GDM1 (cell line): ENCODE results near the gene MYOZ2.

Experiments used
- DNase-seq: peaks from one replicate; lab custom pipeline; 2025; lab: John Stamatoyannopoulos, UW

The MYOZ2 gene

DNA sequence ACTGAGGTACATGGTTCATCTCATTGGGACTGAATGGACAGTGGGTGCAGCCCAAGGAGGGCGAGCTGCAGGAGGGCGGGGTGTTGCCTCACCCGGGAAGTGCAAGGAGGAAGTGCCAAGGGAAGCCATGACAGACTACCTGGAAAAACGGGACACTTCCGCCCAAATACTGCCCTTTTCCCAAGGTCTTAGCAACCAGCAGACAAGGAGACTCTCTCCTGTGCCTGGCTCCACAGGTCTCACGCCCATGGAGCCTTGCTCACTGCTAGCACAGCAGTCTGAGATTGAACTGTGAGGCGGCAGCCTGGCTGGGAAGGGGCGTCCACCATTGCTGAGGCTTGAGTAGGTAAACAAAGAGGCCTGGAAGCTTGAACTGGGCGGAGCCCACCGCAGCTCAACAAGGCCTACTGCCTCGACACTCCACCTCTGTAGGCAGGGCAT is 62.2 kb downstream of the MYOZ2 start:
- DNase-seq: no peak

DNA sequence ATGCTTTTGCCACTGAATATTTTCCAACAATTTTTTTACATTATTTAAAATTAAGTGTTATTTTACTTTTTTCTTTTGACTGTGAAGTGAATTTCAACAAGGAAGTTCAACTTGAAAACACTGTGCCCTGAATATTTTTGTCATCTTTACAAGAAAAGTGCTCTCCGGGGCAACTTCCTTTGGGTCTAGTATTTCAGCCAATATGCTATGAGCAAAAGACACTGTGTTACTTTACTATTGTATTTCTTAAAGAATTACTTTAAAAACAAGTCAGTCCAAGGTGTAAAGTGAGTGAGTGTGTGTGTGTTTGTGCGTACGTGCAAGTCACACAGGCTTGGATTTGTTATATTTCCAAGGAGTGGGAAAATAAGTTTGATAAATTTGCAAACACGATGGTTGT is 69.3 kb downstream of the MYOZ2 start:
- DNase-seq: no peak

DNA sequence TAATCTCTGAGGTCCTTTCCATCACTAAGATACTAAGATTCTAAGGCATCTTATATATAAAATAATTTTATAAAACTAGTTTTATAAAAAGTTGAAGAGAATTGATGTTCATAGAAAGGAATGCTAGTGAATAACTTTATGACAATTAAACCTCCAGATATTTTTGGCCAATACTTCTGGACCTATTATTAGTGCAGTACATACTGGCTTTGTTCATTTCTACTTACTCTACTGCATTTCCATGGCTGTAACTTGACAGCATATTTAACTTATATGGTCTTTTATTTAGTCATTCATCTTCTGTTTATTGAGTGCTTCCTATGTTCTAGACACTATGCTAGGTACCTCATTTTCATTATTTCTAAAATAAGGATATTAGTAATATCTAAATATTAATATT is 70.1 kb downstream of the MYOZ2 start:
- DNase-seq: no peak

DNA sequence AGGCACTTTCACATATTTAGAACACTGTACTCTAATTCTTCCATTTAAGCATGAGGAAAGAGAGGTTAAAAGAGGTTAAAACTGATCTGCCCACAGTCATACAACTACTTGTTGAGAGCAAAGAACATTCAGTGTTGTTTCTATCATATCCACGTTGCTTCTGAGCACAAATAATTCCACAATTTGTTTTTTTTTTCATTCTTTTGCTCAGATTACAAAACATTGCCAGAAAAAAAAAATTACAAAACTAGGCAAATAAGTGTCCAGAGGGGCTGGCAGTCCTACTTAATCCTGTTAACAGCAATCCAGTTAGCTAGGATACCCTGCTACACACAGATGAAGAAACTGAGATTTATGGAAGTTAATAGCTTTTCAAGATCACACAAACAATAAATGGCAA is 70.5 kb downstream of the MYOZ2 start:
- DNase-seq: no peak

DNA sequence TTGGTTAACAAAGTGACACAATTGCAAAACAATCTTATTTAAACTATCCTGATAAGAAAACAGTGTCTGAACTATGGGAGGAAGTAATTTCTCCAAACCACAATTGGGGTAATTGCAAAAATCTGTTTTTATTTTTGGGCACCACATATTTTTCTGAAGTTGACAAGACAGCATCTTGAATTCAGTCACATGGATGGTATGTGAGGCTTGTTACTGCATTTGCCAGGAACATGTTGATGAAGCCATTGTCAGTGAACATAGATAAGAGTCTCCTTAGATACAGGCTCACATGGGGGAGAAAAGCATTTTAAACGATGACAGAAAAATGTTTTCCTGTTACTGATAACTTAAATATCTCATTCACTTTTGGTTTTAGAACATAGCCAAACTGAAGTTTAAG is 71.4 kb downstream of the MYOZ2 start:
- DNase-seq: no peak

DNA sequence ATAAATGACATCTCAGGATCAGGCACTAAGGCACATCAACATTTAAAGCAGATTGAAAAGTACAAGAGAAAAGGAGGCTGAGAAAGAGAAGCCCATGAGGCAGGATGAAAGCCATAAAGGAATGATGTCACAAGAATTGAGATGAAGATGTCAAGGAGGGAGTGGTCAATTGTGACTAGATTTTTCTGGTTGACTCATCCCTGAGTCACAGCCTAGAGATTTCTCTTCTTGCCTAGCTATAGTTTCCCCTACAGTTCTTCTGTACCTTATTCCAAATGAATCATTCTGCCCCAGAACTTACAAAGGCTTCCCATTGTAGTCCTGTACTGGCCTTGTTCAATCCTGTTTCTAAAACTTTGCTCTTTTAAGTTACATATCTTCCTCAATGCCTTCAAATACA is 73.4 kb downstream of the MYOZ2 start:
- no peak for DNase-seq

DNA sequence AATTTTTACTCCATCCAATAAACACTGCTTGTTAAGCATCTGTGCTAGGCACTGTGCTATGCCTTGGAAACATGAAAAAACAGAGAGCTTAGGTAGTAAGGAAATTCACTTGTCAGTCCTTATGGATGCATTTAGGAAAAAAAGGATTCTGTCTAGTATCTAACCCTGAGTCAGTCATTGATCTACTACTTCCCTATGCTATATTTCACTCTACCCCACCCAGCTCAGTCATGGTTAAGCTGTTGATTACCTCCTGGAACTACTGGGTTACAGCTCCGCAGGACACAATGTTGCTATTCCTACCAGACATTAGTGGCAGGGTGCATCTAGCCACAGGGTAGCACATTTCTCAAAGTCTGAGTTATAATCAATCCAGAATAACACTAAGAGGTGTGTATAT is 74.0 kb downstream of the MYOZ2 start:
- DNase-seq: no peak

DNA sequence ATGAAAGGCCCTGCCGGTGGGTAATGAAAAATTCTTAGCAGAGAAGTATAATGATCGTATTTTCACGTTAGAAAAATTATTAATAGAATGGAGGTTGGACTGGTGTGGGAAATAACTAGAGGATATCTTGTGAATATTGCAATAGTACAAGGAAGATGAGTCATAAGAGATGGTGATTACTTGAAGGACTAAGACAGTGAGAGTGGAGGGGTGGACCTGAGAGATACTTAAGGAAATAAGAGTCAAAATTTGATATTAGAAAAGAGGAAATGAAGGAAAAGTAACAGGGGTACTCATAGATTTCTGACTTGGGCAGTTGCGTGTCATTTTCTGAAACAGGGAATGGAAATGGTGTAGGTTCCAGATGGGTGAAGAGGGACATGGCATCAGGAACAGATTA is 75.1 kb downstream of the MYOZ2 start:
- no peak for DNase-seq

DNA sequence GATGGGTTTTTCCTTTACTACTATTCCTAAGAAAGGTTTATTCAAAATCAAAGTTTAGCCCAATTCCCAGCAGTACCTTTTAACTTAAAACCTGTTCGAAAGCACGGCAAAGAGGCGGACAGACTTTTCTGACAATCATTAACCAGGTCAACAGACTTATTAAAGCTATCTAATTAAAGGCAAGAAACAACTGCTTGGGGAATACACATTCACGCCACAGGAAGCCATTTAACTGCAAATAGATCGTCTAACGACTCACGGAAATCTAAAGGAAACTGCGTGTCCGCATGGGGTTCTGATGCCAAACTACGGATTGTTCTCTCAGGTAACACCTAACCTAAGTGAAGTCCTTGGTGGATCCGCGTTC is 76.2 kb downstream of the MYOZ2 start:
- DNase-seq: no peak

DNA sequence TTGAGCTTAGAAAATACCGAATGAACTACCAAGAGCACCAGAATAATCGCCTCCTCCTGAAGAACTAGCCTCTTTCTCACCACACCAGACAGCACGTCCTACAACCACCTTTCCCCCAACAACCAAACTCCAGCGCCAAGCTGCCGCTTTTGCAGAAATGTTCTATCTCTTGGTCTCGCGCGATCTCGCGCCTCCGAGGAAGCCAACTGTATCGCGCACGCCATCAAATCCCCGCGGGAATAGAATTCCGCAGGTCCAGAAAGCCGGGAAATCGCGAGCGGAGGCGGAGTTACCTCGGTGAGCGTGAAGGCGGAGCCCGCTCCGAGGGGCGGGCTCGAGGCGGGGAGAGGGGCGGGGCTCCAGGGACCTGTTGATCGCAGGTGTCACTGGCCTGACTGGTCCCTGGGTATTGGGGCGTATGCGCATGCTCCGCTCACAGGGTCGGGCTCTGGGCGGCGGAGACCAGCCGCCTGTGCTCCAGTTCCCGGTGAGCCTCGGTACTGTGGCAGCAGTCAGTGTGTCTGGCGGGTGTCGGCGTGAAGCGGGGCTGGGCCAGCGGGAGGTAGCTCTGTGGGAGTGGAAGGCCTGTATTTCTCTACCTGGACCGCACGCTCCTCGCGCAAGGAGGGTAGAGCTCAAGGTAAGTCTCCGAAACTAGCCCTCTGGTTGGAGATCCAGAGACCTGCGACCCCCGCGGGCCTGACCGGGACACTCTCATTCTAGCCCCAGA is 76.8 kb downstream of the MYOZ2 start, which contains the start of gene USP53:
USP53 (plus strand) TSS at position 480 of the 730 bp plus-strand sequence. CDS start 27,047 bp downstream, outside the sequence.
- DNase-seq: peak; percentile 89

DNA sequence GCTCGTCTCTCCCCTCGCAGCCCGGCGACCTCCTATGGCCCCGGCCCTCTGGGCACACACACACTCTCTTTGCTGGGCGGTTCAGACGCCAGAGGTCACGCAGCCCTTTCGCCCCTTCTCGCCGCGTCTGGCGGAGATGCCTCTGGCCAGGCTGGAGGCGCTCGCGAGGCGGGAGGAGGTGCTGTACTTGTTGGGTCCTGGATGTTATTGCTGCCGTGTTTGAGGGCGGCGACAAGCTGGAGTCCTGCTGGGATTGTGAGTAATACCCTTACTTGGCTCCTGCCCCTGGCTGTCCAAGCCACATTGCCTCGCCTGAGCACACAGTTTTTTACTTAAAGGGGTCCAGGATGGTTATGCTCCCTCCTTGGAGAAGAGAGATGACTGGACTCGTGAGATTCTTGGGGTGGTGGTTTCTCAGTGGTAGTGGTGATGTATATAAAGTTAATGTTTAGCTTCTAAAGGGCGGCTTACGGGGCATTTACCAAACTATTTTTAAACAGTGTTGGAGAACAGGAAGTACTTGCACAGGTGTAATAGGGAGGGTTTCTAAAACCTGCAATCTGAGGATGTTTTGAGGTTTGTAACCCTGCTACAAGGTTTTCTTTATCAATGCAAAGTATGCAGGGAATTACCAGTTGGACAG is 77.5 kb downstream of the MYOZ2 start:
- DNase-seq: peak; percentile 73

DNA sequence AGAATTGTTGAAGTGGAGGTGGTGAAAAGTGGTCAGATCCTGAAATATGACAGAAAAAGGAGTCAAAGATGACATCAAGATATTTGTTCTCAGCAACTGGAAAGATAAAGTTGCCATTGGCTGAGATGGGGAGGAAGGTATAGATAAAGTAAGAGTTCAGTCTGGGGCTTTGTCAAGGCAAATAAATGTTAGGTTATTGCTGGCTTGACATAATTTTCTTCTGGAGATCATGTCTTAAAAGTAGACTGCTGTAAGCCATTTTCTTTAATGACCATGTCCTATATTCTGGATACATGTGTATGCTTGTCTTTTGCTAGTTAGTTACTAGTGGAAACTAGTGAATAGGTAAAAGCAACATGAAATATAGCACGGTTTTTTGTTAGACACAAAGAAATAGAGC is 82.5 kb downstream of the MYOZ2 start:
- no peak for DNase-seq

DNA sequence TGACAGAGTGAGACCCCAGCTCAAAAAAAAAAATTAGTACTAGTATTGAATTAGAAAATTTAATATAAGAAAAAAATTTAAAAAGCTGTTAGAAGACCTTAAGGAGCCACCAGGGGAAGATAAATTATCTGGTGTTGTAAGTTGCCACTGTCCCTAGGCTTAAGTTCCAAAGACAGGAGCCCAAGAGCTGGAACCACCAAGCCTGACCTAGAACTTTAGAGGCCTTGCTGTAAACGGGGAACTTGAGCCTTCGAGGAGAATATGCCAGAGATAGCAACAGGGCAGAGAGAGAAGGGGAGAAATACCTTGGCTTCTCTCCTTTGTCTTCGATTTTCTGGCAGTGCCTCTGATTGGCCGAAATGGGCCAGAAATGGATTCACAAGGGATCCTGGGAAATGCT is 85.8 kb downstream of the MYOZ2 start:
- no peak for DNase-seq

DNA sequence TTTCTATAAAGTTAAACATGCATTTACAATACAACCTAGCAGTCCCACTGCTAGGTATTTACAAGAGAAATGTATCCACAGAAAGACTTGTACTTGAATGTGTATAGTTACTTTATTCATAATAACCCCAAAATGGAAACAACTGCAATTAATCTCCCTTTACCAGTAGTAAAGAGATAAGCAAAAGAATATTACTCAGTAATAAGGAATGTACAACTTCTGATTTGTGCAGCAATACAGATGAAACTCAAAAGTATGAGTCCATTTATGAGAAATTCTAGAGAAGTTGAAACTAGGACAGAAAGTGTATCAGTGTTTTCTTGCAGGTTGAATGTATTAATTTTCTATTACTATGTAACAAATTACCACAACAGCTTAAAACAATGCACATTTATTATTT is 92.1 kb downstream of the MYOZ2 start:
- DNase-seq: no peak

DNA sequence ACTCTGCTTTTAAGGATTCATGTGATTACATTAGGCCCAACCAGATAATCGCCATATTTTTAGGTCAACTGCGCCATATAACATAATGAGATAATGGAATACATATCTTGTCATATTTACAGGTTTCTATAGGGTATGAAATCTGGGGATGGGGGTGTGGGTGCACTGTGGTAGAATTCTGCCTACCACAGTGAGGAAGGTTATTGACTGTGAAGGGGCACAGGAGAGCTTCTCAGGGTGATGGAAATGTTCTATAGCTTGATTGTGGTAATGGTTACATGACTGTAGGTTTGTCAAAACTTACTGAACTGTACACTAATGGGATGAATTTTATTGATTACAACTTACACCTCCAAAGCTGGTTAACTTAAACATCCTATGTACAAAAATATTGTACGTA is 92.8 kb downstream of the MYOZ2 start:
- no peak for DNase-seq

DNA sequence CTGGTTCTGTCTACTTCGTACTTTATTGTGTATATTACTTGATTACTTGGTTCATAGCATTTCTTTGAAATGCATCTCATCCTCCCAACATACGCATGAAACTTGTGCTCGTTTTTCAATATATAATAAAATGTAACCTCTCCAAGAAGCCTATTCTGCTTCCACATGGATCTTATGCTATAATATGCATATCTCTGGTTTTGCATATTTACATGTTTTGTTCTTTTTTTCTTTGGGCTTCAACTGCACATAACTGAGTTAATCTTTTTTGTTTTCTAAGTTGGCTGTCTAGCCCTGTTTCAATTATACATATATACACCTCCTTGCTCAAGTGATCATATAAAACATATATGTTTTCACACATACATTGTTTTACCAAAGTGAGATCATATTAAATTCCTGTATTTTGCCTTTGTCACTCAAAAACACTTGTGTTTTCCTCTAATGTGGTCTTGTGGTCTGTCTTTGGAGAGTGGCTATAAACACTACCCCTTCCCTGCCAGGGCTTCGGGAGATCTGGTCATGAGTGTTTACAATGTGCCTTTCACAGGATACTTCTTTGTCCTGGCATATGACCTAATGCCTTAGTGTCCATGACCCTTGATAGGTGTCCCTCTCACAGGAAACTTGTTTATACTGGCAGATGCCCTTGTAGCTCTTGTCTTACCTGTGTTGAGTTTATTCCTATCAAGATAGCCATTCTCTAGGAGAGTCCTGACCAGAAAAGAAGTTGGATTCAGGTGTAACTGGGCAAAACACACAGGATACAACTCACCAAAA is 94.5 kb downstream of the MYOZ2 start:
- peak; percentile 19 for DNase-seq

DNA sequence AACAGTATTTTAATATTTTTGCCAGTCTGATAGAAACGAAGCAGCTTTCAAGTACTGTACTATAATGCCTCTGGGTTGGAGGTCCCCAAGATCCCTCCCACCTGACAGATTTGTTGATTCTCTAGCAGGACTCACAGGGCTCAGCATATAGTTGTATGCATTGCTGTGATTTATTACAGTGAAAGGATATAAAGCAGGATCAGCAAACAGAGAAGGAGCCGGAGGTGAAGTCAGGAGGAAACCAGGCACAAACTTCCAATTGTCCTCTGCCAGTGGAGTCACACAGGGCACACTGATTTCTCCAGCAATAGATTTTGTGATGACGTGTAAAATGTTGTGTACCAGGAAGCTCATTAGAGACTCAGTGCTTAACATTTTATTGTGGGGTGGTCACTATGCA is 95.9 kb downstream of the MYOZ2 start:
- DNase-seq: no peak

DNA sequence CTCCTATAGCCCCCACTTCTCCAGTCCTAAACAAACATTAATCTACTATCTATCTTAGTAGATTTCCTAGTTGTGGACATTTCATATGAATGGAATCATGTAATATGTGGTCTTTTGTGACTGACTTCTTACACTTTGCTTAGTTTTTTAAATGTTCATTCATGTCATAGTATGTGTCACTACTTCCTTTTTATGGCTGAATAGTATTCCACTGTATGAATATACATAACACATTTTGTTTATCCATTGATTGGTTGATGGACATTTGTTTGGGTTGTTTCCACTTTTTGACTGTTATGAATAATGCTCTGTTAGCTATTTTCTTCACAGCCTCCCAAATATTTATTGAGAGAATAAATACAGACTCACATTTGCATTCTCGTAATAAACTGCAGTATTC is 96.7 kb downstream of the MYOZ2 start:
- DNase-seq: no peak

DNA sequence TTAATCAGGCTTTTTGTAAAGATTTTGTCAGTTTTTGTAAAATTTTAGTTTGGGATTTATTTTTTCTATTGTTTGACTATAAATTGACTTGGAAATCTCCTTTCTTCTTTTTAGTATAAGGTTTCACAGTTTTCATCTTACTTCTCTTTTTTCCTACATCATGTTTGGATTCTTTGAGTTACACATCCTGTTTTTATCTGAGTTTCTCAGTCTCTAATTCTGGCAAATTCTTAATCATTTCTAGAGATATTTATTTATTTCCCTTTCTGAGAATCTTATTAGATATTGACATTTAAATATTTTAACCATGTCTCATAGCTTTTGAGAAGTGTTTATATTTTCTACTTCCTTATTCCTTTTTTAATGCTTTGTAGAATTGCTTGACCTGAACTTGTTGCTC is 97.6 kb downstream of the MYOZ2 start:
- no peak for DNase-seq

DNA sequence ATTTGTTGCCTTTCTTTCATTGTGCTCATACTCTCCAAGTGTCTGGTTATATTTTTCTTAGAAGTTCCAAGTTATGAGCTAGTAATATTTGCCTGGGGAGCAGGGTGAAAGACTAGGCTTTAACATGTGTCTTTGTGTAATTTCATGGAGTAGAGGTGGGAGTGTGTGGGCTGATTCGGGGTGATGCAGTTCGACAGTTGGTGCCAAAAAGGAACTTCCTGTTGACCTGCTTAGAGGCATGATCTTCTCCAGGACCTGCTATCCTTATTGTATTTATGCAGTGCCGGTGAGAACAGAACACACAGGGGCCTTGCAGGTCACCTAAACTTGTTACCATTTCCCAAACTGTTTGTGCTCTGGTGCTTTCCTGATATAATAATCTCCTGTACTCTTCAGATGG is 98.1 kb downstream of the MYOZ2 start:
- no peak for DNase-seq

DNA sequence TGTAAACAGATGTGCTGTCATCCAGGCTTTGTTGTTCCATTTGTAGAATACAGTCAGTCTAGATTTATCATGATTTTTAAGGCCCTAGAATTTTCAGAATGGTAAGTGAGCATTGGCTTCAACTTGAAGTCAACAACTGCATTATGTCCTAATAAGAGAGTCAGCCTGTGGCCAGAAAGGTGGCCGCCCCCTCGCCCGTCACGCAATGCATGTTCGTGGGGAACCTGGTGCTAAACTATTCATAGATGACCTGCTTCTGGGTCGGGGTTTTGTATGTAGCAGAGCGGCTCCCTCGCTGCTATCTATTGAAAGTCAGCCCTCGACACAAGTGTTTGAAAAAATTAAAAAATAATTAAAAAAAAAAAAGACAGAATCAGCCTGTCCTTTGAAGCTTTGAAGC is 101.6 kb downstream of the MYOZ2 start:
- DNase-seq: no peak
